Stimulated activated CD4-positive, alpha-beta T cell treated with anti-CD3 and anti-CD28 coated beads, Interleukin-12 subunit alpha, Interleukin-12 subunit beta, amount 100 ng/mL, for 4 hours (primary cell): ENCODE results near the gene C20orf173.
"Not testable (repeated sequence)": the region's sequence is repeated elsewhere in the genome, so short reads cannot be mapped to it uniquely, and the experiment has no call there.

Experiments
- DNase-seq: peaks from one replicate; pipeline ENCODE4 v3.0.0-alpha.2; 2020

The C20orf173 gene, protein sequence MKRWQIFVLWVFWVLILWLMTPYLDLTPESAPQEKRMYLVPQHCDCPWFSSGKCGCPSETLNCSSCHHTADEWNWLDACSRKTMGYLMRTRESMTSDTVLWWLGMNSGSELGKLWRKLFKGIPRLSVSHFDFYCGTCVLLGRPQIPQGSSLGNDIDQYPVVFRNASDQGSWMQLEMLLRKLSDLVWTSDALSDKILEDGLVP

DNA sequence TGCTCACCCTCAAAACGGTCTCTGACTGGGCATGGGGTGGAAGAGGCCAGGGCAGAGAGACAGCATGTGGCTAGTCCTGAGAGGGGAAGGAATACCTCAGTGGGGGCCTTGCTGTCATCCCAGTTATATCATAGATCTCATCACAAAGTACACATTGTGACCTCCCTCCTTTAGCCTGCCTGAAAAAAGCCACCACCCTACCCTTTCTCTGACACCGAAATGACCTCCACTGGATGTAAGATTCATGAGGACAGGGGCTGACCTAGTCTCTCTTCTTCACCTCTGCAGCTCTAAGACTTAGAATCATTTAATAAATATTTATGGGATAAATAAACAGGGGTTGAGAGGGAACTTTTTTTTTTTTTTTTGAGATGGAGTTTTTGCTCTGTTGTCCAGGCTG is at the start of gene C20orf173:
C20orf173 (minus strand) TSS at position 101 of the 400 bp plus-strand sequence. CDS start 279 bp downstream, outside the sequence.
- no peak for DNase-seq

DNA sequence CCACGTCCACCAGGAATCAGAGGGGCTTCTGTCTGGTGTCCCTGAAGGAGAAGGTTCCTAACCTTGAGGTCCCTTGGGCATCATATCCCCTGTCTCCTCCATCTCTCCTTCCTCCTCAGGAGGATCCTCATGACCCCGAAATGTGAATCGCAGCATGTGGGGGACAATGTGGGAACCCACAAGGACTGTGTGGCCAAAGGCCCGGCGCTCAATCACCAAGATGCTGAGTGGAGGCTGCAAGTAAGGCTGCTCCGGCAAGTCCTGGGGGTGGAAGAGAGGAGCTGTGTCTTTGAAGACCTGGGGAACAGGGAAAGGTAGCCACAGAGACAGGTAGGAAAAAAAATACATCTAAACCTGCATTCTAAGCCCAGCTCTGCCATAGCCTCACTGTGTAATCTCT is 49.7 kb upstream of the C20orf173 start:
- no peak for DNase-seq

DNA sequence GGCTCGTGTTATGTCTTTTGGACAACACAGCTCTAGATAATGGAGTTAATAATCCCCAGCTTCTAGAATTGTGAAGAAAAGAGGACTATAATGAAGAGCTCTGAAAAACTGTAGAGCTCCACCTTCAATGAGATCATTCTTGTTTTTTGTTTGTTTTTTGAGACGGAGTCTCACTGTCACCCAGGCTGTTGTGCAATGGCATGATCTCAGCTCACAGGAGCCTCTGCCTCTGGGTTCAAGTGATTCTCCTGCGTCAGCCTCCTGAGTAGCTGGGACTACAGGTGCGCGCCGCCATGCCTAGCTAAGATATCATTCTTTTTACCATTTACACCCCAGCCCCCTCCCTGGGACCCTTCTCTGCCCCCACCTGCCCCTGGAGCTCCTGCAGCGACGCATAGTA is 49.0 kb upstream of the C20orf173 start:
- DNase-seq, result no peak

DNA sequence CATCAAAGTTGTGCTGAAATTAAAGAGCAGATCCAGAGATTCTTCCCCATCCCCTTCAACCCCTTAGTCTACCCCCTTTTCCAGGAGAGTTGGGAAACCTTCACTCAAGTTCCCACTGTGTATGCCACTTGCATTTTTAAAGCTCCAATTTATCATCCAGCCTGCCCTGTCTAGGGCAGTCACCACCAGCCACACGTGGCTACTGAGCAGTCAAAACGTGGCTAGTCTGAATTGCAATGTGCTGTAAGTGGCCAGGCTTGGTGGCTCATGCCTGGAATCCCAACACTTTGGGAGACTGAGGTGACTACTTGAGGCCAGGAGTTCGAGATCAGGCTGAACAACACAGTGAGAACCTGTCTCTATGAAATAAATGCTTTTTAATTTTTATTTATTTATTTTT is 47.4 kb upstream of the C20orf173 start:
- DNase-seq, result no peak

DNA sequence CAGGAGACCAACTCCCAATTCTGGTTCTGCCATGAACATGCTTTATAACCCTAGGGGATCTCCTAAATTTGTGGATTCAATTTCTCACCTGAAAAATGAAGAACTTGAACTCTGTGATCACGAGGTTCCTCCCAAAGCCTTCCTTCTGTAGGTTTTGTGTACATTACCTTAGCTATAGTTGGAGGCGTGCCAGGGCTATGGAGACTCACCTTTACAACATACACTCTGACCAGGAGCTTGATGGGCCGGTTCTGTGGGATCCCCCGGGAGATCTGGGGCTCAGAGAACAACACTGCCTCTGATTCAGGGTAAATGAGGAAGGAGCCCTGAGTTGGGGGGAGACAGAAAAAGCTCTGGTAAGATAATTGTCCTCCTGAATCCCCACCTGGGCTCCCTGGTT is 46.5 kb upstream of the C20orf173 start:
- DNase-seq, result no peak

DNA sequence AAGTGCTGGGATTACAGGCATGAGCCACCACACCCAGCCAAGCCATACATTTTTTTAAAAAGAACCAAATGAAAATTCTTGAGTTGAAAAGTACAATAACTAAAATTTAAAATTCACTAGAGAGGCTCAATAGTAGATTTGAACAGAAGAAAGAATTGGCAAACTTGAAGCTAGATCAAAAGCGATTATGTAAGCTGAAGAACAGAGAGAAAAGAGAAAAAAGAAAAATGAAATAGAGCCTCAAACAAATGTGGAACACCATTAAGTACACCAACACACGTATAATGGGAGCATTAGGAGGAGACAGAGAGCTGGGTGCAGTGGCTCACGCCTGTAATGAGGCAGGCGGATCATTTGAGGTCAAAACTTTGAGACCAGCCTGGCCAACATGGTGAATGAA is 43.4 kb upstream of the C20orf173 start:
- no peak for DNase-seq

DNA sequence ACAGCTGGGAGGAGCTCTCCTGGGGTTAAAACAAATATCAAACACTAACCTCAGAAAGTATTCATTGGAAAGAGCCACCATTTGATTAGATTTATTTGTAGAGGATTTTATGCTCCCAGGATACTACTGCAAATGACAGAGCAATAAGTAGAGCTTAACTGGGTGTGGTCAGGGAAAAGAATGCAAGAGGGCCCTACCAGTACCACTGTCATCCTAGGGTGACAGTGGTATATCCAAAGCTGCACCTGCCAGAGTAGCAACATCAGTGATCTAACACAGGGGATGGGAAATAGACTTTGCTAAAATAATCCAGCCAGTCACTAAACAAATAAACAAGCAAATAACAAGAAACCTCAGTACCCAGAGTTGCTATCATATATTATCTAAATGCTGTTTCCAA is 42.1 kb upstream of the C20orf173 start:
- DNase-seq, result no peak

DNA sequence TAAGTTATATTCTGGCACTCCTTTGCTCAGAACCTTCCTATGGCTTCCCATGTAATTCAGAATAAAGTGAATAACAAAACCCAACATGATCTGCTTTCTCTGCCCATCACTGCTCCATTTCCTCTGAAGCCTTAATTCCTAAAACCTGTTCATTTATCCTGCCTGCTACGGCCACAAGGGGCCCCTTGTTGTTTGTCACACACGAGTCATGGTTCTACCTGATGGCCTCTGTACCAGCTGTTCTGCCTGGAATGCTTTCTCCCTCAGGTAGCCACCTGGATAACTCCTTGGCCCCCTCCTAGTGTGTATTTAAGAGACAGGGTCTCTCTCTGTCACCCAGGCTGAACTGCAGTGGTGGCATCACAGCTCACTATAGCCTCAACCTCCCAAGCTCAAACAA is 39.2 kb upstream of the C20orf173 start:
- DNase-seq, result no peak

DNA sequence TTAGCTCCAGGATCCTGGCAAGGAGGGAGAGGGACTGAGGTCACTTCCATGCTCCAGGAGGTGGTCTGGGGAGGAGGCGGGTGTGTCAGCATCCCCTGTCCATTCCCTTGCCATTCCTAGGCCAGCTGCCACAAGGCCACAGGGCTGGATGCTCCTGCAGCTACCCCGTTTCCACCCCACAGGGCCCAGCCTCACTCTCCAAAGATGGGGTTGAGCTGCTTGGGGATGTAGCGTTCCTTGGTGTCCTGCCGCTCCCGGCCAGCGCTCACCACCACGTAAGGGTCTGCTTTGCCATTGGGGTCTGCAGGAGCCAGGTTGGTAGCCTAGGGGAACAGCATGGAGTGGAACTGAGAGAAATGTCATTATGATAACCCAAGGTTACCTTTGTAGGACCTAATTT is 35.5 kb upstream of the C20orf173 start:
- no peak for DNase-seq

DNA sequence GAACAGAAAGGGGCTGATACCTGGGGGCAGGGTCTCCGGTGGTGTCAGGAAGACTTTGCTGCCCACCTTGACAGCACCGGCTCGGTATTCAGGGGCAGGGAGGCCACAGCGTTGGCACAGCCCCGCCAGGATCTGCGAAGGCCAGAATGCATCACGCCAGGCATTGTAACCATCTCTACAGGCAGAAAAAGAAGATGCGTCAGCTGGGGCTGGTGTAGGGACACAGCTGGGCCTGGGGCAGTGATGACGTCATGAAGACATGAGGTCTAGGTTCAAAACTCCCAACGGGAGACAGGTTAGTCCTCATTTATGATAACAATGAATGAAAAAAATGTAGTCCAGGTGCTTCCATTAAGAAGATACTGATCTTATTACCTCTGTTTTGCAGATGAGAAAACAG is 34.4 kb upstream of the C20orf173 start:
- no peak for DNase-seq

DNA sequence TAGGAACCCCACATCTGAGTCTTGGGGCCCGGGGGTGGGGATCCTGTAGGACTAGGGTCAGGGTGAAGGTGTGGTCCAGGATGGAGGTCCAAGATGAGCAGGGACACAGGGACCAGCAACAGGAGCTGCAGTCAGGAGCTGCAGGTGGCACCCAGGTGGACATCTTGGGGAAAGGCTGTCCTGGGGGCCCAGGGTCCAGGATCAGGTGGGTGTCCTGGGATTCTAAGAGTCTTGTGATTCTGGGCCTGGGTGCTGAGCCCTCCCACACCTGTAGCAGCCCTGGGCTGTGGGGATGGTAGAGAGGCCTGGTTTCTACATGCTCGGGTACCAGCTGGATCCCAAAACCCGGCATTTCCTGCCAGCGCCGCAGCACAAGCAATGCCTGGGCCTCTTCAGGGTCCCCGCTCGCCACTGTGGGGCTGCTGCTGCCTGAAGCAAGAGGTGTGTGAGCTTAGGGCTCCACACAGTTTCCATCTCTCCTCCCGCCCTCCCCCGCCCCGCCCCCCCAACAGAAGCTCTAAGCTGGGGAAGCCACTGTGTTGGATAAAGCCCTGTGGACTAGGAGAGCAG is 33.2 kb upstream of the C20orf173 start:
- DNase-seq, result no peak

DNA sequence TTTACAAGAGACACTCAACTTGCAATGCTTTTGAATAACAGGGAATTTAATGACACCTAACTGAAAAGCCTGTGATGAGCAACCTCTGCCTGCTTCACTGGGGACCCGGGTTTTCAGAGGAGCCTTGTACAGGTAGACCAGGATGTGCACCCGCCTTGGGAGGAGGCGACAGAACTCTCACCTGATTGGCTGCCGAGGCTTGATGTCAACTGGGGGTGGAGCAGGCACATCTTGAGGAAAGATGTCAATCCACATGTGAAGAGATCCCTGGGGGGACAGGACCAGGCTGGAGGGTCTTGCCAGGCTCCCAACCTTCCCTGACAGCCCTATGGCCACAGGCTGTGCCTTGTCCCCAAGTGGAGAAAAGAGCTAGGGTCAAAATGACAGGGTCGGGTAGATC is 32.2 kb upstream of the C20orf173 start:
- DNase-seq, result no peak

DNA sequence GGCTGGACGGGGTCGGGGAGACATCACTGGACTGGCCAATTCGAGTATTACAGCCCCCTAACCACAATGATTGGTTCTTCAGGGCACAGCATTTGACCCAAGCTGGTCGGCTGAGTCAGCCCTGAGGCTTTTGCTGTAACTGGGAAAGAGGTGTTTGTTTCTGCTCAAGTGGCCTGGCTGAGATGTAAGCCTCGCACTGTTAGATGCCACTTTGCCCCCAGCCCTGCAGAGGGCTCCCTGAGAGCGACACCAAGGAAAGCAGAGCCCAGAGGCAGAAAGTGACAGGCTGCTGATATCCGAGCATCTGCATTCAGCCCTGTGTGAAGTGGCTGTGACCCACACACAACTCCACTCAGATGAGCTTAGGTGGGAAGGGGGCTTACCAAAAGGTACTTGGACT is 31.8 kb upstream of the C20orf173 start:
- DNase-seq, result no peak

DNA sequence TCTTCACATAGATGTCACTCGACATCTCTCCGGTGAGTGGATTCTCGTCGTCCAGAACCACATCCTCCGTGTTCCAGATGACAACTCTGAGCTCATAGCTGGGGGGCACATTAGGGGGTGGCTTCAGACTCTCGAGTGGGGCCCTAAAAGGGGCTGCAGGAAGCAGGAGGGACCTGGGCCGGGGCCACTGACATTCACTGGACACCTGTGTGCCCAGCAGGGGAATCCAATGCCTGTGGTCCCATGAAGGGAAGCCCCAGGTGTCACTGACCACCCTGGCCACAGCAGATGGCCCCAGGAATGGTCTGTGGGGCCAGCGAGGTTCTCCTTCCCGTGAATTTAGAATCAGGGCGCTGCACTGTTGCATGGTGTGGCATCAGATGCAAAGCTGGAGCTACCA is 31.1 kb upstream of the C20orf173 start:
- no peak for DNase-seq

DNA sequence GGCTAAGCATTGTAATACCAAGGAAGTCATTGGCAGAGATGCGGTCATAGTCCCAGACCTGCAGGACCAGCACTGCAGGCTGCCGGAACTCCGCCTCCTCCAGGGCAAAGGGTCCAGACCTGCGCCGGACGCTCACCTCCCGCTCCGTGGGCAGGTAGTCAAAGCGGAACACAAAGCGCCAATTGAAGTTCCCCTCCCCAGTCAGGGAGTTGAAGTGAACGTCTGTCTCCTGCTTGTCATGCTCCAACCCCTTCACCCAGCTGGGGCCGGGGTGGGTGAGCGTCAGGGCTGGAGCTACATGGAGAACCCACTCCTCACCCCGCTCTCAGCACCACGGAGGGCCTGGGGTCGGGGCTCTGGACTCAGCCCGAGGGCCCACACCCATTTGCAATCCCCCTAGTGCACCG is 30.7 kb upstream of the C20orf173 start:
- DNase-seq, result no peak

DNA sequence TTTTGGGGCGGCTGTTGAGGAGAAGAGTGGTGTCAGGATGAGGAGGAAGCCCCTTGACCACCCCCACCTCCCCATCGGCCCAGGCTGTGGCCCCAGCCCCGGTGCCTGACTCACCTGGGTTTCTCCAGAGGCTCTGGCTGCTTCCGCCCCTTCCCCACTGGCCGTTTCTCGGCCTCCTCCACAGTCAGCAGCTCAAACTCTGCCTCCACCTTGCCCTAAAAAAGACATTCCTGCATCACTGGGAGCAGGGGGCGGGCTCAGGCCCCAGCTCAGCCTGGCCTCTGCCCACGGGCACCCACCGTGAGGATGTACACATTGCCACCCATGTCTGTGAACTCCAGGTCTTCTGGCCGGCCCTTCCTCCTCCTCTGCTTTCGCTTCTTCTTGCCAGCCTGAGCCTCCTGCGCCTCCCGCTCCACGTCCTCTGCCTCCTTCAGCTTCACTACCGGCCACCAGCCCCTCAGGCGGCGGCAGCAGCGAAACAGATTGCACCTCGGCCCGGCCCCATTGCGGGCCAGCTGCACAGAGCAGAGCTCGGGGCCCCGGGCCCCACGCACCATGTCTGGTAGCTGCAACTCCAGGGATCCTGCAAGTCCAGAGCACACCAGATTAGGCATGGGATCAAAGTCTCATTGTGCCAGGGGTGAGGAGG is 29.7 kb upstream of the C20orf173 start:
- DNase-seq, result no peak

DNA sequence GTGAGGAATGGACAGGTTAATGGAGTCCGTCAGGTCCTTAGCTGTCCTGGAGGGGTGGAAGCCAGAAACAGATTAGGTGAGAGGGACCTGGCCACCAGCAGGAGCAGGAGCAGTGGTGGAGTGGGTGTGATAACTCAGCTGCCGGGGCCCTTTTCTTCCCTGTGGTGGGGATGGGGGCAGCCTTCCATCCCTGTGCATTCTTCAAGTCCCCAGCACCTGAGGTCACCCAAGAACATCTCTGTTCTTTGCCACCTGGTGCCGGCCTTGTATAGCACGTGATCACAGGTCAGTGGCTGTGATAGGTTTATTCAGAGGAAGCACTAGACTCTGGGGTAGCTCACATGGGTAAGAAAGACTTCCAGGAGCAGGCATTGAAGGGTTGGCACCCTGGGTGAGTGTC is 29.0 kb upstream of the C20orf173 start:
- no peak for DNase-seq

DNA sequence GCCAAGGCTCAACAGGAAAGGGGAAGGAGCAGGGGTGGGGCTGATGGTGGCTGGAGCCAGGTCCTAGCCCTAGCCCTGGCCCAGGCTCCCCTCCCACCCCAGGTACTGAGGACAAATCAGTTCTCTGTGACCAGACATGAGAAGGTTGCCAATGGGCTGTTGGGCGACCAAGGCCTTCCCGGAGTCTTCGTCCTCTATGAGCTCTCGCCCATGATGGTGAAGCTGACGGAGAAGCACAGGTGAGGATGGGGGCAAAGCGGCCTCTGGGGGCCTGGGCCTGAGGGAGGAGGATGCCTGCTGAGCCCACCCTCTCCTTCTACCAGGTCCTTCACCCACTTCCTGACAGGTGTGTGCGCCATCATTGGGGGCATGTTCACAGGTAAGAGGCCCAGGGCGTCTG is 27.4 kb upstream of the C20orf173 start:
- no peak for DNase-seq

DNA sequence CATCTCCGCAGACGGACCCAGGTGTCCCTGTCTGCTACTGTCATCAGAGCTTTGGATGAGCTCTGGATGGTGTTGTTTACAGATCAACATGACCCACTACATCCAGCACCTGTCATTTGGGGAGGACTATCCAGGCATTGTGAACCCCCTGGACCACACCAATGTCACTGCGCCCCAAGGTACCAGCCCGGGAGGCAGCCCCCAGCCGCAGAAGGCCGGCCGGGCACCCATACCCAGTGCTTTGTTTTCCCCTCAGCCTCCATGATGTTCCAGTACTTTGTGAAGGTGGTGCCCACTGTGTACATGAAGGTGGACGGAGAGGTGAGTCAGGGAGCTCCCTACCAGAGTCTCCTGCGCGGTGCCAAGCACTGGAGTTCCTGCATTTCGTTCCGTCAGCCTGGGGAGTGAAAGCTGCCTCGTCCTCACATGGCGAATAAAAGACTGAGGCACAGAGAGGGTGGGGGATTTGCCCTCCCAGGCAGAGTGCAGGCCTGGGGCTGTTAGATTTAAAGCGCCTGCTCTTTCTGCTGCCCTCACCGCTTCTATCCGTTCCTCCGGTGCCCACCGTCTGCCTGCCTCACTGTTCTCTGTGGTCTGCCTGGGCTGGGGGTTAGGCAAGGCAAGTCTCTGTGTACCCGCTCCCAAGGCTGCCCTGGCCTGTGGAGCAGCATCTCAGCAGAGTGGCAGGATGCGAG is 26.6 kb upstream of the C20orf173 start:
- no peak for DNase-seq

DNA sequence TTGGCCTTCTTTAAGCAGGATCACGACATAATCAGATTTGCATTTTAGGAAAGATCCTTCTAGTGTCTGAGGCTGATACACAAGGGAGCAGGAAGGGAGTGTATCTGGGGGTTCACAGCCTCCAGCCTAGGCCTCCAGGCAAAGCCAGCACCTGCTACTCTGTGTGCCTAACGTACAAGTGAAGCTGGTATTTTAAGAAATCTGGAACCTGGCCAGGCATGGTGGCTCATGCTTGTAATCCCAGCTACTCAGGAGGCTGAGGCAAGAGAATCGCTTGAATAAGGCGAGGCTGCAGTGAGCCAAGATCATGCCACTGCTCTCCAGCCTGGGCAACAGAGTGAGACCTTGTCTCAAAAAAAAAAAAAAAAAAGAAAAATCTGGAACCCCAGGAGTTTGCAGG is 26.0 kb upstream of the C20orf173 start:
- DNase-seq, result not testable (repeated sequence)

DNA sequence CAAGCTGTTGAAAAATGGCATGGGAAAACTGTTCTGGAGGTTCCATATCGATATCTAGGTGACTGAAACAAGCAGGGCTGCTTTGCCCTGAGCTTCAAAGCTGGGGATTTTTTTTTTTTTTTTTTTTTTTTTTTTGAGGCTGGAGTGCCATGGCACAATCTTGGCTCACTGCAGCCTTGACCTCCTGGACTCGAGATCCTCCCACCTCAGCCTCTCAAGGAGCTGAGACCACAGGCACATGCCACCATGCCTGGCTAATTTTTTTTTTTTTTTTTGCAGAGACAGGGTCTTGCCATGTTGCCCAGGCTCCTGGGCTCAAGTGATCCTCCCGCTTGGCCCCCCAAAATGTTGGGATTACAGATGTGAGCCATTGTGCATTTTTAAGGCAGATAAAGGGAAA is 23.5 kb upstream of the C20orf173 start:
- no peak for DNase-seq

DNA sequence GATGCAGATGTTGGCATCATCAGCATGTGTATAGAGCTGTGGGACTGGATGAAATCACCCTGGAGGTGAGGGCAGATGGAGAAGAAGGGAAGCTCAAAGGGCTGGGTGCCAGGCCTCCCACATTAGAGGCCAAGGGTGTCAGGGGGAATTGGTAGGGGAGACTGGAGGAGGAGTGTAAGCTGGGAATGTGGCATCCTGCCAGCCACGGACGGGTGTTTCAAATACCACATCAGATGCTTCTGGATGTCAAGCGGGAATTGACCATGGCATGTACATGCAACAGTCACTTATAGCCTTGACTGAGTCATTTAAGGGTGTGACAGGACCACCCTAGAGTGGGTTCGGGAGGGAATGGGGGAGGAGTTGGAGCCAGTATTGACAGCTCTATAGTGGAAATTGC is 22.1 kb upstream of the C20orf173 start:
- no peak for DNase-seq

DNA sequence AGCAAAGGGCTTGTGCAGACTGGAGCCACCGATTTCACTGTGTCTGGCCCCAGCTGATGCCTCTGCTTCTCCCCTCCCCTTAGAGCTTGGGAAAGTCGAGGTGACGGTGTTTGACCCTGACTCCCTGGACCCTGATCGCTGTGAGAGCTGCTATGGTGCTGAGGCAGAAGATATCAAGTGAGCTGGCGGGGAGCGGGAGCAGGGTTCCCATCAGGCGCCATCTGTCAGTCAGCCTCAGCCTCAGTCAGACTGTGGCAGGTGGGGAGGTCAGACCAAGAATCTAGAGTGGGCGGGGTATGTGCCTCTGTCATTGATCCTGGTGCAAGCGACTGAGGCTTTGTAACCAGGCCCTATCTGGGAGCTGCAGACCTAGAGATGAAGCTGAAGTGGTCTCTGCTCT is 17.9 kb upstream of the C20orf173 start:
- no peak for DNase-seq

DNA sequence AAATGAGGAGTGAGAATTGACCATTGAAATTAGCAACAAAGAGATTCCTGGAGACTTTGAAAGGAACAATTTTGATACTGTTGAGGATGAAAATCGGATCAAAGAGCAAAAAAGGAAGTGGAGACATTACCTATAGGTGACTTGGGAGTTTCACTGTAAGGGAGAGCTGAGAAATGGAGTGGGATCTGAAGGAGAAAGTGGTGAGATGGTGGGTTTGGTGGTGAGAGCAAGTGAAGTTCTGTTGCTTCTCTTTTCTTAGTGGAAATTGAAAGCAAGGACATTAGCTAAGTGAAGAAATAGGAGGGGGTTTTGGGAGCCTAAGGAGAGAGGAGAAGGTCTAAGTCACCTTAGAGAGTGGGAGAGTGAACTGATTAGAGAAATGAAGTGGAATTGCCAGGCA is 16.7 kb upstream of the C20orf173 start:
- no peak for DNase-seq
